Occipital lobe (tissue), 3 donors: ENCODE measurements around the gene HPSE2. TPM values are rescaled to one million over a fixed set of nuclear protein-coding genes. Genes with fewer than 3 reads are reported as not detected.
A peak's percentile ranks its signal among the peaks of the same experiment; 100 is the strongest.

Experiments
- DNase-seq: peaks from one replicate; lab custom pipeline; 2025; lab: John Stamatoyannopoulos, UW
- small RNA-seq: library from RNA; depleted of rRNA; stranded (forward); fragments of <200 nt; gene quantifications from one replicate; pipeline ENCODE3, GENCODE V24; 2014
- total RNA-seq: library from RNA; depleted of rRNA; stranded (reverse); fragments of >200 nt; gene quantifications from one replicate; pipeline ENCODE4 v1.2.3, GENCODE V29; 2014

Gene HPSE2
- total RNA-seq, 1 donor from 2014 or later = not detected

DNA sequence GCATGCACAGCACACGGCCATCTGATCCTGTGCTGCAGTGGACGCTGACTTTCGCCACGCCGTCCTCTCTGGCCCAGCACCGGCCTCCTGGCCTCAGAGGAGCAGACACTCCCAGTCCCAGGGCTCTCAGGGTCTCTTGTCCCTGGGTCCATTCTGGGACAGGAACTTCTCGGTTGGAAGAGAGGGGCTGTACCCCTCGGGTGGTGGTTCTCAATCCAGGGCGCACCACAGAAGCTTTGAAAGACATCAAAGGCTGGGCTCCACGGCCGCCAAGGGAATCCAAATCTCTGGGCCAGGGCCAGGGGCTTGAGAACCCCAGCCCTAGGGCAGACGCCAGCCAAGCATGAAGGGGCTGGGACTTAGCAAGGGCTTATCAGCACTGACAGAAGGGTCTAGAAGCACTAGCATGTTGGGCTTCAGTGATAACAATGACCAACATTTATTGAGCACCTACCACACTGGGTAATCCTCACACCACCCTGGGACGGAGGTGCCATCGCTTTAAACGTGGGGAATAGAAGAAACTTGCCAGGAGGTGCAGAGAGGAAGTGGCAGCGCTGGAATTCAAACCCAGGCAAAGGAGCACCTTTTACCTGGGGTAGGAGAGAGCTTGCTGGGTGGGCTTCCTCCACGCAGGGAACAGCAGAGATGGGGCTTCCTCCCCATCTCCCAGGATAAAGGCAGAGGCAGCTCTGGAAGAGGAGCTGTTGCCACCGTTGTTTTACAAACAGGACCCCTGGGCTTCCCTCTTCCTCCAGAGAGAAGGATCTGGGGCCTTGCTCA lies 818.9 kb downstream of the HPSE2 start:
- no peak for DNase-seq

DNA sequence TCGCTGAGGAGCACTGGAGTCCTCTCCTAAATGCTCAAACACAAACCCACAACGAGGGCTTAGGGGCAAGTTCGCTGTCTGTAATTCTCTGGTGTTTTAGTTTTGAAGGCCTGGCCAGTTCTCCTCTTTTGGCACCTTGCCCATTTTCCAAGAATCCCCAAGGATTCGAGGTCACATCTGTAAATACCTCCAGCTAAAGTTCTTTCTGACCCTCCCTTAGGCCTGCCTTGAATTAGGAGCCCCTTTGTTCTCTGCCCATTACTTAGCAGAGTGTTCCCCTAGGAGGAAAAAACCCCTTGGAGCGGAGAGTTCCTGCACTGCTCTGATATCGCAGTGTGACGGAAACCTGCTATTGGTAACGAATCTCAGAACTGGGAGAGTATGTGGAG lies 819.9 kb downstream of the HPSE2 start:
- no peak for DNase-seq

- DNase-seq = peak; percentile 70
Measured at GRCh38 chr10:98414932-98415730, 820.5 kb downstream of the HPSE2 start, which contains the start of gene PYROXD2. Gene PYROXD2, minus strand, starts transcription at chr10:98415182. Its CDS starts 47 bp downstream, at chr10:98415135.

DNA sequence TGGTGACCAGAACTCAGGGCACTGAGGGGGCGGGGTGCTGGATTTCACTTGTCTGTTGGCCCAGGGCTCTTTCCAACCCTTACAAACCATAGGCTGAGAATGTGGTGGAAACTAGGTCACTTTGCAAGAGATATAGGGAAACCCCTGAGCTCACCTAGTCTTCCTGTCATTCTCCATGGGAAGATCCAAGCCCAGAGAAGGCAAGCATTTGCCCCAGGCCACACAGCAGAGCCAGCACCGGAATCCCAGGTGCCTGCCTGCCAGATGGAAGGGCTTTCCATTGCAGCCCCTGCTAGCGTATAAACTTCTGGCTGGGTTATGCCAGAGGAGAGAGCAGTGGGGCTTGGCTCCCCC lies 821.1 kb downstream of the HPSE2 start:
- DNase-seq = no peak

DNA sequence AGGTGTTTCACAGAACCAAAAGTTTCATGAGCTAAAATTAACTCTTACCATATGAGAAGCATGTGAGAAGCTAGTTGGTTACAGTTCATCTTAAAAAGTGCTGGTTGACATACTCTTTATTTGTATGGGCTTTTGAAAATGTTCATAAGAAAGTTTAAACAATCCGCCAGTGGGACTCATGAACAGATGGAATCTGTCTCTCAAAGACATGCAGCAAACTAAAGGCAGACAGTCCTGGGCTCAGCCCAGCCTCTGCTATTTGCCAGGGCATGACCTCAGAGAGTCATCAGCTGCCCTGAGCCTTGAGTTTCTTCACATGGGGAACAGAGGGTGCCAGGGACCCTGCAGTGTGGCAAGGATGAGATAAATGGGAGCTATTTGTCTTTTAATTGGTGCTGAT lies 823.9 kb downstream of the HPSE2 start:
- DNase-seq = no peak

DNA sequence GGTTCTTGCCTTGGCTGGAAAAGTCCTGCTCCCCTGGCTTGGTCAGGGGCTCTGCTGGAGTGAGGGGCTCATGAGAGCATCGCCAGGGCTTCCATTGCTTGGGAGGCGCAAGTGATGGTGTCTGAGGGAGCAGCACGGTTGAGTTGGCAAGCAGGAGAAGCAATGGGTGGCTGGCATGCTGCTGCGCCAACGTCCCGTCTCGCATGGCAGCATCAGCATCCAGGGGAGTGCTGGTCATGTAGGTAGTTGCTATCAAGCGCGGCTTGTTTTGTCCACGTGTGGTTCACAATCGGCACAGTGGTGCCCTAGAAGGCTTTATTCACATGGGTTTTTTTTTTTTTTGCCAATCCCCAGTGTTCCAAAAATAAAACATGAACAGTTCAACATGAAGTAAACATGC lies 824.5 kb downstream of the HPSE2 start:
- DNase-seq = no peak

DNA sequence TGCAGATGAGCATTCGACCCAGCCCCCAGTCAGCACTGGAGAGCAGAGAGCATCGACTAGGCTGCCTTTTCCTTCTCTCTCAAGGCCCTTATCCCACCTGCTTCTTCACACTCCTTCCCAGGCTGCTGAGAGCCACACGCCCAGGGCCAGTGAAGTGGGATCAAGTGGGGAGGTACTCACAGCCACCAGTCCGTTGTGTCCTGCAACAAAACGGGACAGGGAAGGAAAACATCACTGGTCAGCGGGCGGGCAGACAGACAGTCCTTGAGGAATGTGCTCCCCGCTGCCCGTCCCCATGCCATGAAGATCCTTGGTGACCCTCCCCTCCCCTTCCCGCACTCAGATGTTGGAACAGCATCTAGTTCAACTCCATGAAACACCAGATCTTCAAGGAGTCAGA lies 824.9 kb downstream of the HPSE2 start:
- no peak for DNase-seq

GRCh38 chr10:98410135-98410743 lies 825.4 kb downstream of the HPSE2 start:
- DNase-seq = no peak

DNA sequence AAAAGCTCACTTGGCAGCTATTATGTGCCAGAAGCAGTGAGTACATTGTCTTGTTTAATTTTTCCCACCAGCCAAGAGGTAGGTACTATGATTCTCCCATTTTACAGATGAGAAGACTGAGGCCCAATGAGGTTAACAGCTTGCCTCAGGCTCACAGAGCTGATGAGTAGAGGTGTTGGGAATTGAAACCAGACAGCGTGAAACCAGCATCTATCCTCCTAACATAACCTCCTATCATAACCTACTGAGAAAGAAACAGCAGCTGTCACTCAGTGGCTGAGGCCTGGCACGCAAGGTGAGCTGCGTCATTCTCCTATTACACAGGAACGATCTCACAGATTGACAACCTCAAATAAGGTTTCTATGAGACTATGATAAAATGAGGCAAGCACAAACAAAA lies 826.9 kb downstream of the HPSE2 start:
- no peak for DNase-seq

GRCh38 chr10:98407744-98408241 lies 827.9 kb downstream of the HPSE2 start:
- no peak for DNase-seq

Small RNAs within 50 kb of the gene (small RNA-seq; reads per million reads assigned to genes)
- gene MIR4685 (not detected), gene MIR6507 (not detected)

Other genes with a start within 250 kb of the HPSE2 start
- gene CNNM1, start 93.5 kb upstream of the HPSE2 start, total RNA-seq = 3.1 TPM
- gene GOT1, start 194.8 kb upstream of the HPSE2 start, total RNA-seq = 16.4 TPM